ENCODE results near the gene FADS6.

GRCh38 chr17:74919440-74920305 lies 26.2 kb upstream of the FADS6 start:
- no peak for TF ChIP-seq CTCF (optimal IDR thresholded peaks at IDR 0.05 in 1 of 3, IDR thresholded peaks at IDR 0.05 in 1 of 3, conservative IDR thresholded peaks at IDR 0.05 in 1 of 3; ENCODE audit: extremely low read depth in 1 of 3, insufficient read depth in 2 of 3, low read length in 3 of 3)
- no peak for TF ChIP-seq EZH2 (IDR thresholded peaks at IDR 0.05; ENCODE audit: low read length)

Data from keratinocyte (primary cell).